HepG2 (cell line): ENCODE data around the gene GPS1. TPM values are rescaled to one million over a fixed set of nuclear protein-coding genes. Genes with fewer than 3 reads are reported as not detected.

ENCODE experiments used
- AGO2 ChIP-seq: fragments of 200-400 bp; formaldehyde crosslinking; optimal IDR thresholded peaks from 2 replicates; pipeline ENCODE3; 2017; ENCODE audit warnings: mild to moderate bottlenecking, low read depth, low read length, moderate library complexity
- CREBL2 ChIP-seq: sonication (generic); formaldehyde crosslinking; IDR thresholded peaks from 2 replicates; pipeline ENCODE4 v1.8.1; 2023; ENCODE audit warnings: missing genetic modification reagents, mild to moderate bottlenecking, borderline replicate concordance
- HMGXB4 ChIP-seq, 2 experiments: sonication (generic) in 1 of 2; formaldehyde crosslinking in 1 of 2; IDR thresholded peaks; 2 replicates each; pipeline versions ENCODE4 v1.4.0 to v1.6.1; 2018 to 2020; ENCODE audit warnings: missing genetic modification reagents in 2 of 2, borderline replicate concordance in 1 of 2, low read depth in 1 of 2, mild to moderate bottlenecking in 1 of 2, missing biosample characterization in 1 of 2
- KDM5B ChIP-seq: sonication (generic); formaldehyde crosslinking; IDR thresholded peaks from 2 replicates; pipeline ENCODE4 v1.4.0; 2020; ENCODE audit warnings: missing genetic modification reagents, mild to moderate bottlenecking, borderline replicate concordance
- NR2C2 ChIP-seq: sonication (generic); formaldehyde crosslinking; IDR thresholded peaks from 2 replicates; pipeline ENCODE4 v1.4.0; 2020; ENCODE audit warnings: missing genetic modification reagents, mild to moderate bottlenecking, moderate library complexity, borderline replicate concordance
- PRDM10 ChIP-seq: sonication (generic); formaldehyde crosslinking; IDR thresholded peaks from 2 replicates; pipeline ENCODE4 v1.4.0; 2020; ENCODE audit warnings: low read depth, missing genetic modification reagents
- TARDBP ChIP-seq: sonication (generic); formaldehyde crosslinking; IDR thresholded peaks from 2 replicates; pipeline ENCODE4 v1.8.0; 2022; ENCODE audit warnings: mild to moderate bottlenecking, missing genetic modification reagents
- ZBTB42 ChIP-seq: sonication (generic); formaldehyde crosslinking; IDR thresholded peaks from 2 replicates; pipeline ENCODE4 v1.5.0; 2020; ENCODE audit warnings: mild to moderate bottlenecking, missing genetic modification reagents
- ZNF18 ChIP-seq: sonication (generic); formaldehyde crosslinking; IDR thresholded peaks from 2 replicates; pipeline ENCODE4 v1.8.0; 2022; ENCODE audit warnings: mild to moderate bottlenecking, missing genetic modification reagents; ENCODE audit not compliant: insufficient replicate concordance
- ZNF446 ChIP-seq: sonication (generic); formaldehyde crosslinking; IDR thresholded peaks from 2 replicates; pipeline ENCODE4 v1.5.0; 2020; ENCODE audit warnings: mild to moderate bottlenecking, missing genetic modification reagents
- ZNF614 ChIP-seq: IDR thresholded peaks from 2 replicates; pipeline ENCODE4 v1.6.1; 2018; ENCODE audit warnings: missing biosample characterization, missing genetic modification reagents, inconsistent platforms, borderline replicate concordance
- polyA plus RNA-seq, 8 experiments: library from polyadenylated mRNA; depleted of rRNA in 3 of 8; stranded (reverse) in 7 of 8; unstranded in 1 of 8; fragments of >200 nt; fragmentation: Illumina TruSeq in 4 of 8; extraction: Trizol in 4 of 8; gene quantifications; 2 replicates each; pipeline versions ENCODE4 v1.2.1 to v1.2.3, GENCODE V29; 2011 to 2016; ENCODE audit warnings: low read depth in 4 of 8, missing spikeins in 1 of 8, mixed read lengths in 1 of 8; ENCODE audit not compliant: insufficient read depth in 1 of 8
- total RNA-seq, 5 experiments: library from RNA; depleted of rRNA; stranded (reverse); fragments of >200 nt; fragmentation: Illumina TruSeq; extraction: Trizol; gene quantifications; 2 replicates each; pipeline ENCODE4 v1.2.3, GENCODE V29; 2016; ENCODE audit warnings: low read depth in 1 of 5
- TF ChIP-seq, protein P1 (sequence below): sonication (generic); formaldehyde crosslinking; IDR thresholded peaks from 2 replicates; pipeline ENCODE4 v1.4.0; 2020; ENCODE audit warnings: mild to moderate bottlenecking, missing genetic modification reagents

GPS1 gene
- total and polyA plus RNA-seq, 2 of the 13 experiments (the other 11 are each of a cell fraction or from before 2014, with no cell fraction given): 124 to 128 TPM

GRCh38 chr17:82096709-82097183 is 45.0 kb downstream of the GPS1 start (continued):
- TF ChIP-seq KDM5B (CRISPR knock-in tag) (peak; percentile 51; the same call in 1 of the 2 replicates), ZNF18 (CRISPR knock-in tag) (peak; percentile 47), AGO2 (peak; percentile 77), CREBL2 (CRISPR knock-in tag) (peak; percentile 31), TARDBP (no peak), ZNF446 (CRISPR knock-in tag) (no peak), NR2C2 (CRISPR knock-in tag) (peak; percentile 33; the same call in 1 of the 2 replicates), PRDM10 (CRISPR knock-in tag) (no peak), ZBTB42 (CRISPR knock-in tag) (no peak), HMGXB4 (CRISPR knock-in tag; IDR thresholded peaks at IDR 0.05; ENCODE audit: borderline replicate concordance in 1 of 2, low read depth in 1 of 2) (peak in 1 of 2 experiments; percentile 63; a peak in 1 of 4 replicates), ZNF614 (CRISPR knock-in tag) (no peak)
- TF ChIP-seq, protein P1, sequence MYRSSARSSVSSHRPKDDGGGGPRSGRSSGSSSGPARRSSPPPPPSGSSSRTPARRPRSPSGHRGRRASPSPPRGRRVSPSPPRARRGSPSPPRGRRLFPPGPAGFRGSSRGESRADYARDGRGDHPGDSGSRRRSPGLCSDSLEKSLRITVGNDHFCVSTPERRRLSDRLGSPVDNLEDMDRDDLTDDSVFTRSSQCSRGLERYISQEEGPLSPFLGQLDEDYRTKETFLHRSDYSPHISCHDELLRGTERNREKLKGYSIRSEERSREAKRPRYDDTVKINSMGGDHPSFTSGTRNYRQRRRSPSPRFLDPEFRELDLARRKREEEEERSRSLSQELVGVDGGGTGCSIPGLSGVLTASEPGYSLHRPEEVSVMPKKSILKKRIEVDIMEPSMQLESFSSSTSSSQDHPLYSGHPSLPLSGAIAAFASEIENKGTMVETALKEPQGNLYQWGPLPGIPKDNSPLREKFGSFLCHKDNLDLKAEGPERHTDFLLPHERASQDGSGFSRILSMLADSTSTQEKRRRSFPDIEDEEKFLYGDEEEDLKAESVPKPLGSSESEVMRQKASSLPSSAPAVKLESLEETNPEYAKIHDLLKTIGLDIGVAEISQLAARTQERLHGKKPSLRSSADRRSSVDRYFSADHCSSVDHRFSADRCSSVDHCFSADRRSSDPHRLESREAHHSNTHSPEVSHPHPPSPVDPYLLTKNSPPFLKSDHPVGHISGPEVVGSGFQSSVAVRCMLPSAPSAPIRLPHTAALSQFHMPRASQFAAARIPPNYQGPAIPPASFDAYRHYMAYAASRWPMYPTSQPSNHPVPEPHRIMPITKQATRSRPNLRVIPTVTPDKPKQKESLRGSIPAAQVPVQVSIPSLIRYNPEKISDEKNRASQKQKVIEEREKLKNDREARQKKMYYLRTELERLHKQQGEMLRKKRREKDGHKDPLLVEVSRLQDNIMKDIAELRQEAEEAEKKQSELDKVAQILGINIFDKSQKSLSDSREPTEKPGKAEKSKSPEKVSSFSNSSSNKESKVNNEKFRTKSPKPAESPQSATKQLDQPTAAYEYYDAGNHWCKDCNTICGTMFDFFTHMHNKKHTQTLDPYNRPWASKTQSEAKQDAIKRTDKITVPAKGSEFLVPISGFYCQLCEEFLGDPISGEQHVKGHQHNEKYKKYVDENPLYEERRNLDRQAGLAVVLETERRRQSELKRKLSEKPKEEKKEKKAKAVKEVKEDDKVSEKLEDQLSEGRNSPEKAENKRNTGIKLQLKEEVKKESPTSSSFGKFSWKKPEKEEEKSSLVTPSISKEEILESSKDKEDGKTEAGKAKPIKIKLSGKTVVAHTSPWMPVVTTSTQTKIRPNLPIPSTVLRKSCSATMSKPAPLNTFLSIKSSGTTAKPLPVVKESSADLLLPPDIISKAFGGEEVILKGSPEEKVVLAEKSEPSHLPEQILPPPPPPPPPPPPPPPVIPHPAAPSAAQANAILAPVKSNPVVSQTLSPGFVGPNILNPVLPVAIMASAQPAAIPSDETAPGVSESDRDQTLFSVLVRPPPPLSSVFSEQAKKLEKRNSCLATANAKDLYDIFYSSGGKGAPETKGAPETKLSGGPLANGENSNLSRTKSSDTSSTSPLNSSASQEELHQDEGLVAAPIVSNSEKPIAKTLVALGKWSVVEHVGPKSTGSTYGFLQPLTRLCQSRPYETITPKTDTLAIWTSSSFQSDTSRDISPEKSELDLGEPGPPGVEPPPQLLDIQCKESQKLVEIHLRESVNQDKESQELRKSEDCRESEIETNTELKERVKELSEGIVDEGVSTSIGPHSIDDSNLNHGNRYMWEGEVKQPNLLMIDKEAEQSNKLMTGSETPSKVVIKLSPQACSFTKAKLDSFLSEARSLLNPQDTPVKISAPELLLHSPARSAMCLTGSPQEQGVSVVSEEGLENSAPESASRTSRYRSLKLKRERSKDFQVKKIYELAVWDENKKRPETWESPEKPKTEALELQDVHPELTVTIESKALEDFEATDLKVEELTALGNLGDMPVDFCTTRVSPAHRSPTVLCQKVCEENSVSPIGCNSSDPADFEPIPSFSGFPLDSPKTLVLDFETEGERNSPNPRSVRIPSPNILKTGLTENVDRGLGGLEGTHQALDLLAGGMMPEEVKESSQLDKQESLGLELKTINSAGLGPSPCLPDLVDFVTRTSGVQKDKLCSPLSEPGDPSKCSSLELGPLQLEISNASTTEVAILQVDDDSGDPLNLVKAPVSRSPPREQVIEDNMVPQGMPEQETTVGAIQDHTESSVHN (CRISPR knock-in tag): no peak
